ENCODE results near the gene IL1RAP.

IL1RAP gene

GRCh38 chr3:190684776-190685175 lies 170.9 kb downstream of the IL1RAP start:
- no peaks in the 10 kb centered on the region for H3K79me2 ChIP-seq (ENCODE audit: insufficient read depth, low read length)
- no peak overlapping the region for H2AFZ ChIP-seq (ENCODE audit: low read depth, low read length, severe bottlenecking)
- no peaks in the 10 kb centered on the region for H4K20me1 ChIP-seq (ENCODE audit: low read depth, low read length)
- H3K27me3 ChIP-seq (ENCODE audit: low read length): no peaks in the 10 kb centered on the region
- H3K9ac ChIP-seq (ENCODE audit: low read length): no peak overlapping the region
- no peak overlapping the region for H3K4me2 ChIP-seq (ENCODE audit: low read depth, low read length, poor library complexity, severe bottlenecking)
- no peaks in the 10 kb centered on the region for H3K9me2 ChIP-seq (replicated peaks; ENCODE audit: insufficient read depth, low read length)
- TF ChIP-seq CTCF (IDR thresholded peaks at IDR 0.05; ENCODE audit: insufficient read depth, low read length, poor library complexity, severe bottlenecking): no peak
- no peak for TF ChIP-seq EZH2phosphoT487 (conservative IDR thresholded peaks at IDR 0.05; ENCODE audit: low read length)
- H3K9me3 ChIP-seq (ENCODE audit: insufficient read depth, low read length): no peaks in the 10 kb centered on the region
- H3F3A ChIP-seq (ENCODE audit: insufficient read depth): no peaks in the 10 kb centered on the region
- no peak overlapping the region for H3K27ac ChIP-seq (ENCODE audit: low read depth, low read length)
- no peak overlapping the region for H3K4me3 ChIP-seq (ENCODE audit: insufficient read depth, low read length, poor library complexity, severe bottlenecking)
- H3K36me3 ChIP-seq (ENCODE audit: low read length): no peaks in the 10 kb centered on the region

GRCh38 chr3:190686011-190686410 lies 172.1 kb downstream of the IL1RAP start:
- Histone ChIP-seq H3K79me2 (ENCODE audit: insufficient read depth, low read length) (no peaks in the 10 kb centered on the region), H3K9me3 (ENCODE audit: insufficient read depth, low read length) (no peaks in the 10 kb centered on the region)
- TF ChIP-seq CTCF (IDR thresholded peaks at IDR 0.05; ENCODE audit: insufficient read depth, low read length, poor library complexity, severe bottlenecking) (no peak), EZH2phosphoT487 (conservative IDR thresholded peaks at IDR 0.05; ENCODE audit: low read length) (no peak)

GRCh38 chr3:190690246-190690645 lies 176.4 kb downstream of the IL1RAP start:
- no peaks in the 10 kb centered on the region for H4K20me1 ChIP-seq (ENCODE audit: low read depth, low read length)
- H3K4me3 ChIP-seq (ENCODE audit: insufficient read depth, low read length, poor library complexity, severe bottlenecking): no peak overlapping the region
- H3K27ac ChIP-seq (ENCODE audit: low read depth, low read length): no peak overlapping the region
- TF ChIP-seq EZH2phosphoT487 (conservative IDR thresholded peaks at IDR 0.05; ENCODE audit: low read length) (no peak), CTCF (IDR thresholded peaks at IDR 0.05; ENCODE audit: insufficient read depth, low read length, poor library complexity, severe bottlenecking) (no peak)
- no peaks in the 10 kb centered on the region for H3F3A ChIP-seq (ENCODE audit: insufficient read depth)
- no peaks in the 10 kb centered on the region for H3K9me2 ChIP-seq (replicated peaks; ENCODE audit: insufficient read depth, low read length)
- no peaks in the 10 kb centered on the region for H3K36me3 ChIP-seq (ENCODE audit: low read length)
- no peaks in the 10 kb centered on the region for H3K9me3 ChIP-seq (ENCODE audit: insufficient read depth, low read length)
- H3K79me2 ChIP-seq (ENCODE audit: insufficient read depth, low read length): no peaks in the 10 kb centered on the region
- no peaks in the 10 kb centered on the region for H3K27me3 ChIP-seq (ENCODE audit: low read length)
- no peak overlapping the region for H2AFZ ChIP-seq (ENCODE audit: low read depth, low read length, severe bottlenecking)
- no peak overlapping the region for H3K9ac ChIP-seq (ENCODE audit: low read length)
- H3K4me2 ChIP-seq (ENCODE audit: low read depth, low read length, poor library complexity, severe bottlenecking): no peak overlapping the region

More at GRCh38 chr3:190686011-190686410, 172.1 kb downstream of the IL1RAP start:
- Histone ChIP-seq H2AFZ (ENCODE audit: low read depth, low read length, severe bottlenecking) (no peak overlapping the region), H3K27ac (ENCODE audit: low read depth, low read length) (no peak overlapping the region), H3K9ac (ENCODE audit: low read length) (no peak overlapping the region), H3K4me3 (ENCODE audit: insufficient read depth, low read length, poor library complexity, severe bottlenecking) (no peak overlapping the region), H4K20me1 (ENCODE audit: low read depth, low read length) (no peaks in the 10 kb centered on the region), H3K36me3 (ENCODE audit: low read length) (no peaks in the 10 kb centered on the region), H3K4me2 (ENCODE audit: low read depth, low read length, poor library complexity, severe bottlenecking) (no peak overlapping the region), H3K27me3 (ENCODE audit: low read length) (no peaks in the 10 kb centered on the region), H3F3A (ENCODE audit: insufficient read depth) (no peaks in the 10 kb centered on the region), H3K9me2 (replicated peaks; ENCODE audit: insufficient read depth, low read length) (no peaks in the 10 kb centered on the region)
